Fibroblast of pulmonary artery (primary cell): Measurements from ENCODE around the gene MAN2B1.
"Not testable (repeated sequence)": the region's sequence is repeated elsewhere in the genome, so short reads cannot be mapped to it uniquely, and the experiment has no call there.

Source experiments
- DNase-seq: peaks from one replicate; pipeline ENCODE4 v3.0.0-alpha.2; 2010; ENCODE audit warnings: low read depth
- H3K4me3 ChIP-seq: replicated peaks from 2 replicates; pipeline ENCODE4 v1.5.1; 2011; ENCODE audit warnings: low read depth, mild to moderate bottlenecking, control low read depth, low read length, moderate library complexity
- TF ChIP-seq, protein P1 (sequence below): IDR thresholded peaks from 2 replicates; pipeline ENCODE4 v1.5.1; 2011; ENCODE audit warnings: mild to moderate bottlenecking, control low read depth, low read length, inconsistent platforms; ENCODE audit errors: missing control alignments

The MAN2B1 gene

DNA sequence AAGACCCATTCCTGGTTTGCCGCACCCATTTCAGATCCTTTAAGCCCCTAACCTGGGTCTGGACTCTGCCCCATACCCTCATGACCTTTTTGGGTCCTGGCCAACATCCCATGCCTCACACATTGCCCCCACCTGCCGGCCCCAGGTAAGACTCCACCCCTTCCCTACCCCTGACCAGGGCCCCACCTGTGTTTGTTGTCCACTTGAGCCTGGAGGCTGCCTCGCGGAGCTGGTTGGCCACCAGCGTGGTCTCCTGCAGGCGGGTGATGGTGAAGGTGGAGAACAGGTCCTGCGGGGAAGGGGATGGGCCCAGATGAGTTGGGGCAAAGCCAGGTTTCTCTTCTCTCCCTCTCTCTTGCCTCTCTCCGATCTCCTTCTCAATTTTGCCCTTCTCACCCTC, 19.5 kb downstream of the MAN2B1 start:
- H3K4me3 ChIP-seq, result no peak overlapping the region

DNA sequence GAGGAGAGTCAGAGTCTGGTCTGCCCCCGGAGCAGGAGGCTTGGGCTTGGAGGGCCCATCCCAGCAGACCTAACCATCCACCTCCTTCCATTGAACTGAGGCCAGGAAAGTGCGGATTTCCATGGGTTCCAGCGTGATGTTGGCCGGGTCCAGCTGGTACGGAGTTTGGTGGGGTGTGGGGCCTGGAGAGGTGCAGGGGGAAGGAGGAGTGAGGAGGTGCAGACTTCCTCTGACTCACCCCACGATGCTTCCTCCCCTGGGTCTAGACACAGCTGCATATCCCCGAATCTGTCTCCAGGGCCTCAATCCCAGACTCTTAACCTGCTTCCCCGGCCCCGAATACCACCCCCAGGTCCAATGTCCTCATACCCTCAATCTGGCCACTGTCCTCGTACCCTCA, 20.0 kb downstream of the MAN2B1 start:
- DNase-seq, result no peak
- H3K4me3 ChIP-seq, result no peak overlapping the region
- TF ChIP-seq, protein P1, sequence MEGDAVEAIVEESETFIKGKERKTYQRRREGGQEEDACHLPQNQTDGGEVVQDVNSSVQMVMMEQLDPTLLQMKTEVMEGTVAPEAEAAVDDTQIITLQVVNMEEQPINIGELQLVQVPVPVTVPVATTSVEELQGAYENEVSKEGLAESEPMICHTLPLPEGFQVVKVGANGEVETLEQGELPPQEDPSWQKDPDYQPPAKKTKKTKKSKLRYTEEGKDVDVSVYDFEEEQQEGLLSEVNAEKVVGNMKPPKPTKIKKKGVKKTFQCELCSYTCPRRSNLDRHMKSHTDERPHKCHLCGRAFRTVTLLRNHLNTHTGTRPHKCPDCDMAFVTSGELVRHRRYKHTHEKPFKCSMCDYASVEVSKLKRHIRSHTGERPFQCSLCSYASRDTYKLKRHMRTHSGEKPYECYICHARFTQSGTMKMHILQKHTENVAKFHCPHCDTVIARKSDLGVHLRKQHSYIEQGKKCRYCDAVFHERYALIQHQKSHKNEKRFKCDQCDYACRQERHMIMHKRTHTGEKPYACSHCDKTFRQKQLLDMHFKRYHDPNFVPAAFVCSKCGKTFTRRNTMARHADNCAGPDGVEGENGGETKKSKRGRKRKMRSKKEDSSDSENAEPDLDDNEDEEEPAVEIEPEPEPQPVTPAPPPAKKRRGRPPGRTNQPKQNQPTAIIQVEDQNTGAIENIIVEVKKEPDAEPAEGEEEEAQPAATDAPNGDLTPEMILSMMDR, result no peak

More for the DNA sequence above, 19.5 kb downstream of the MAN2B1 start:
- DNase-seq, result no peak
- TF ChIP-seq, protein P1, result no peak

DNA sequence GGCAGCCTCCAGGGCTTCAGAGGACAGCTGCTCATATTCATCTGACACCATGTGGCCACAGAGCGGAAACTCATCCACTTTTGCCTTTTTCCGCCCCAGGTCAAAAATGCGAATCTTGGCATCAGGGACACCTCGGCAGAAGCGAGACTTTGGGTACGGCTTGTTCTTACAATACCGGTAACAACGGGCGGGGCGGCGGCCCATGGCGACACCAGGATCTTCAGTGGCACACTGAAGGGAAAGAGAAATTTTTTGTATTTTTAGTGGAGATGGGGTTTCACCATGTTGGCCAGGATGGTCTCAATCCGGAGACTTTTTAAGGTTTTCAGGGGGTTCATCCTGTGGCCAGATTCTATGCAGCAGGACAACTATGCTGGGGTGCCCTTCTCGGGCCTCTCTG, 22.8 kb downstream of the MAN2B1 start:
- not testable (repeated sequence) for DNase-seq, H3K4me3 ChIP-seq

DNA sequence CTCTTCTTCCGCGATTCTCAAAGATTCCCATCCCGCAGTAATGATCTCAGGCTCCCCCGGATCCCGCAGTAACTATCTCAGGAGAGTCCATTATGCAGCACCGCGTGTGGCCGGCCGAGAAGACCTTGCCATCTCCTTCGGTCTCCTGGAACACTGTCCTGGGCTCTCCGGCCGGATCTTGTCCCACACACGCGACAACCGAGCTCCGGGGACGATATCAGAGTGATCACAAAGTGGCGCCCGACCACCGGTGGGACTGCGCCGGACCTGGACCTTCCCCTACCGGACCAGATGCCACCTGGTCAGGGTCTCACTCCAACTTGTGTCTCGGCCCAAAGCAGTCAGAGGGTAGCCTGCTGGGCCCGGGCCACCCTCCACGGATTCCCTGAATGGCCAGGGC, 24.0 kb downstream of the MAN2B1 start:
- no peak for DNase-seq
- TF ChIP-seq, protein P1, result no peak
- no peak overlapping the region for H3K4me3 ChIP-seq

DNA sequence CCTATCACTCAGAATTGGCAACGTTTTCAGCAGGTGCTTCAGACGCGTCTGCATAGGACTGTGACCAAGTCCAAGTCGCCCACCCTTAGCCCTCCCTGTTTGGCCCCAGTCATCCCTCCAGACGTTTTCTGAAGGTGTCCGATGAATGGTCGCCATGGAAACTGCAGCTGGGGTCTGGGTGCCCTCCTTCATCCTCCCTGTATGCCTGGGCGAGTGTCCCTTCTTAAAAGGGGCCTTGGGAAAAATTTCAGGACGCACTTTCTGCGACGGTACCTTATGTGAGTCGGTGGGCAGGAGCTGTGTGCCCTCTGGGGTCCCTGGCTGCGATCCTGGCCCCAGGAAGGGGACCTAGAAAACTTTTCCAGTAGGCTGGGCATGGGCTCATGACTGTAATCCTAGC, 25.1 kb downstream of the MAN2B1 start:
- H3K4me3 ChIP-seq, result no peak overlapping the region
- DNase-seq, result no peak
- TF ChIP-seq, protein P1, result no peak

DNA sequence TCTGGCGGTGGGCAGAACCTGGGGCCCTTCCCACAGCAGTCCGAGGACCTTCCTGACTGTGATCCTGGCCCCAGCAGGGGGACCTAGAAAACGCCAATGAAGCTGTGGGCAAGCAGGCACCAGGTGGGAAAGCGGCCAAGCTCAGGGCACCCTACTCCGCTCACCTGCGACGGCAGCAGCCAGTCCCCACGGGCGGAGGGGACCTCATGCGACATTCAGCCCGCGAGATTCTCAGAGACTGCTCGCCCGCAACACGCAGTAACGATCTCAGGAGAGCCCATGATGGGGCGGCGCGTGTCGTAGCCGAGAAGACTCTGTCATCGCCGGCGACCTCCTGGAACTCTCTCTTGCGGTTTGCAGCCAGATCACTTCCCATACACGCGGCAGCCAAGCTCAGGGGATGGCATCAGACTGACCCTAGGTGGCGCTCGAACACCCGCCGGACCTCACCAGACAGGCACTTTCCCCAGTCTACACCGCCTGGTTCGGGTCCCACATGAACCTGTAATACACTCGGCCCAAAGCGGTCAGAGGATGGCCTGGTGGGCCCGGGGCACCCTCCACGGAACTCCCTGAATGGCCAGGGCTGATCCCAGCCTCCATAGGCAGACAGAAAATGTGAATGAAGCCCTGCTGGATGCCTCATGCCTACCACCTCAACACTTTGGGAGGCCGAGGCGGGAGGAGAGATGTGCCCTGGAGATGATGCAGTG, 26.5 kb downstream of the MAN2B1 start:
- H3K4me3 ChIP-seq, result peak overlapping the region; percentile 11
- TF ChIP-seq, protein P1, result peak; percentile 78
- DNase-seq, result peak; percentile 82

DNA sequence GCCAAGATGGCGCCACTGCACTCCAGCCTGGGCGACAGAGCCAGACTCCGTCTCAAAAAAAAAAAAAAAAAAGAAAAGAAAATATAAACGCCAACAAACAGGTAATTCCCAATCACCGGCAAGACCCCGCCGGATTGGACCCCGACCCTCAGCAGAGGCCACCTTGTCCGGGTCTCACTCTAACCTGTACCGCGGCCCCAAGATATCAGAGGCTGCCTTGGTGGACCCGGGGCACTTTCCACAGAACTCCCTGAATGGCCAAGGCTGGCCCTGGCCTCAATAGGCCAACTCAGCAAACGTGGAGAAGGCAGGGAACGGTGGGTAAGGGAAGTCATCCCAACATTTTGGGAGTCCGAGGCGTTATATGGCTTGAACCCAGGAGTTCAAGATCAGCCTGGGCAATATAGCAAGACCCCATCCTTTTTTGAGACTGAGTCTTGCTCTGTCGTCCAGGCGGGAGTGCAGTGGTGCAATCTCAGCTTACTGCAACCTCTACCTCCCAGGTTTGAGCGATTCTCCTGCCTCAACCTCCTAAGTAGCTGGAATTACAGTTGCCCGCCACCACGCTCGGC, 27.8 kb downstream of the MAN2B1 start:
- TF ChIP-seq, protein P1, result no peak
- DNase-seq, result no peak
- no peak overlapping the region for H3K4me3 ChIP-seq
